ENCODE results near the gene MYLK4.

The MYLK4 gene

GRCh38 chr6:2614846-2615245 is 135.9 kb downstream of the MYLK4 start:
- no peak for TF ChIP-seq CTCF (IDR thresholded peaks at IDR 0.05; ENCODE audit: low read depth, low read length)
- no peak overlapping the region for H3K4me3 ChIP-seq (ENCODE audit: low read depth, low read length)

DNA sequence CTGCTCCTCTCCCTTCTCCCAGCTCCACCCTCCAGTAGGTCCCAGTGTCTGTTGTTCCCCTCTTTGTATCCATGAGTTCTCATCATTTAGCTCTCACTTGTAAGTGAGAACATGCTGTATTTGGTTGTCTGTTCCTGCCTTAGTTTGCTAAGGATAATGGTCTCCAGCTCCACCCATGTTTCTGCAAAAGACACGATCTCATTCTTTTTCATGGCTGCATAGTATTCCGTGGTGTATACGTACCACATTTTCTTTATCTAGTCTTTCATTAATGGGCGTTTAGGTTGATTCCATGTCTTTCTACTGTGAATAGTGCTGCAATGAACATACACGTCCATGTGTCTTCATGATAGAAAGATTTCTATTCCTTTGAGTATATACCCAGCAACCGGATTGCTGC is 136.6 kb downstream of the MYLK4 start:
- H3K4me3 ChIP-seq (ENCODE audit: low read depth, low read length): no peak overlapping the region
- TF ChIP-seq CTCF (IDR thresholded peaks at IDR 0.05; ENCODE audit: low read depth, low read length): no peak

All from WI38 (cell line).